GM12874 (cell line): ENCODE results near the gene FAM53B.

Source experiments
- CTCF ChIP-seq: IDR thresholded peaks from 2 replicates; pipeline ENCODE4 v1.5.1; 2011; ENCODE audit warnings: low read depth, mild to moderate bottlenecking, control low read depth, low read length, moderate library complexity; ENCODE audit not compliant: insufficient read depth

FAM53B gene

GRCh38 chr10:124622158-124622557 is 122.0 kb downstream of the FAM53B start:
- no peak for TF ChIP-seq CTCF

- TF ChIP-seq CTCF = no peak
Measured at GRCh38 chr10:124621637-124622036, 122.5 kb downstream of the FAM53B start.

GRCh38 chr10:124619802-124620490 is 124.2 kb downstream of the FAM53B start:
- no peak for TF ChIP-seq CTCF

- no peak for TF ChIP-seq CTCF
Measured at GRCh38 chr10:124619195-124619594, 125.0 kb downstream of the FAM53B start.

- TF ChIP-seq CTCF = no peak
Measured at GRCh38 chr10:124618470-124619073, 125.6 kb downstream of the FAM53B start.

GRCh38 chr10:124616836-124617130 is 127.4 kb downstream of the FAM53B start:
- TF ChIP-seq CTCF = no peak

GRCh38 chr10:124616040-124616835 is 127.9 kb downstream of the FAM53B start:
- no peak for TF ChIP-seq CTCF
